ENCODE results near the gene TLL1. TPM values are rescaled to one million over a fixed set of nuclear protein-coding genes. Genes with fewer than 3 reads are reported as not detected.

The TLL1 gene
- total and polyA plus RNA-seq, 2 of the 13 experiments (the other 11 are each of a cell fraction or from before 2014, with no cell fraction given): not detected

- Histone ChIP-seq H3K4me1 (ENCODE audit: insufficient read depth, low read length) (no peaks in the 10 kb centered on the region), H4K20me1 (ENCODE audit: insufficient read depth, low read length) (no peaks in the 10 kb centered on the region), H3K27me3 (ENCODE audit: control insufficient read depth in 1 of 2, insufficient read depth in 2 of 2, low read length in 2 of 2) (no peaks in the 10 kb centered on the region), H3K79me2 (ENCODE audit: insufficient read depth, low read length) (no peaks in the 10 kb centered on the region), H3K4me2 (ENCODE audit: low read depth, low read length) (no peak overlapping the region), H3K9ac (ENCODE audit: insufficient read depth, low read depth, low read length) (no peak overlapping the region), H2AFZ (ENCODE audit: low read length) (no peak overlapping the region), H3K4me3 (replicated peaks in 1 of 3; ENCODE audit: insufficient read depth in 1 of 3, low read depth in 2 of 3, low read length in 3 of 3) (no peak overlapping the region), H3K27ac (ENCODE audit: extremely low read length, insufficient read depth, low read length) (no peak overlapping the region), H3K9me3 (ENCODE audit: low read length) (no peaks in the 10 kb centered on the region), H3K36me3 (replicated peaks in 1 of 2; ENCODE audit: control insufficient read depth in 1 of 2, insufficient read depth in 2 of 2, low read length in 2 of 2) (no peaks in the 10 kb centered on the region)
- 3% methylated on average over 1 of the region's 1 CpG for WGBS (ENCODE audit: low lambda C conversion rate)
- FAIRE-seq: no peak
- POLR2A ChIA-PET: no interaction called here
- DNase-seq (ENCODE audit: low spot score): no peak
- intact Hi-C loops (cut with micrococcal nuclease; ENCODE audit: unreplicated experiment) (no loop called here), in situ Hi-C loops (cut with HindIII; ENCODE audit: extremely low pct_ligation_motif_present, low pct_unique_long_range_greater_than_20kb) (no loop called here)
- no peak for ATAC-seq
- BruUV-seq (replicated peaks): no TSS peak
- CTCF ChIA-PET (ENCODE audit: low intra/inter-chr PET ratio, low total read pairs): no interaction called here
- TF ChIP-seq, protein P1, sequence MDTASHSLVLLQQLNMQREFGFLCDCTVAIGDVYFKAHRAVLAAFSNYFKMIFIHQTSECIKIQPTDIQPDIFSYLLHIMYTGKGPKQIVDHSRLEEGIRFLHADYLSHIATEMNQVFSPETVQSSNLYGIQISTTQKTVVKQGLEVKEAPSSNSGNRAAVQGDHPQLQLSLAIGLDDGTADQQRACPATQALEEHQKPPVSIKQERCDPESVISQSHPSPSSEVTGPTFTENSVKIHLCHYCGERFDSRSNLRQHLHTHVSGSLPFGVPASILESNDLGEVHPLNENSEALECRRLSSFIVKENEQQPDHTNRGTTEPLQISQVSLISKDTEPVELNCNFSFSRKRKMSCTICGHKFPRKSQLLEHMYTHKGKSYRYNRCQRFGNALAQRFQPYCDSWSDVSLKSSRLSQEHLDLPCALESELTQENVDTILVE (CRISPR knock-in tag; IDR thresholded peaks at IDR 0.05): no peak
- TF ChIP-seq ZNF512 (CRISPR knock-in tag; IDR thresholded peaks at IDR 0.05) (no peak), ZBTB7A (CRISPR knock-in tag; IDR thresholded peaks at IDR 0.05) (no peak), ZNF773 (CRISPR knock-in tag; IDR thresholded peaks at IDR 0.05; ENCODE audit: borderline replicate concordance) (no peak), BHLHE40 (IDR thresholded peaks at IDR 0.05; ENCODE audit: low read length) (no peak), FOXJ3 (CRISPR knock-in tag; IDR thresholded peaks at IDR 0.05; ENCODE audit: borderline replicate concordance) (no peak), ARID2 (CRISPR knock-in tag; IDR thresholded peaks at IDR 0.05; ENCODE audit: borderline replicate concordance) (no peak), ZNF143 (CRISPR knock-in tag; IDR thresholded peaks at IDR 0.05) (no peak), SAFB2 (CRISPR knock-in tag; IDR thresholded peaks at IDR 0.05; ENCODE audit: borderline replicate concordance, low read depth) (no peak), NBN (conservative IDR thresholded peaks at IDR 0.05) (no peak), CBFB (CRISPR knock-in tag; IDR thresholded peaks at IDR 0.05) (no peak), ATF1 (CRISPR knock-in tag; IDR thresholded peaks at IDR 0.05) (no peak), TBL1XR1 (IDR thresholded peaks at IDR 0.05; ENCODE audit: borderline replicate concordance, low read length, partially characterized antibody) (no peak)
- TF ChIP-seq, protein P2, sequence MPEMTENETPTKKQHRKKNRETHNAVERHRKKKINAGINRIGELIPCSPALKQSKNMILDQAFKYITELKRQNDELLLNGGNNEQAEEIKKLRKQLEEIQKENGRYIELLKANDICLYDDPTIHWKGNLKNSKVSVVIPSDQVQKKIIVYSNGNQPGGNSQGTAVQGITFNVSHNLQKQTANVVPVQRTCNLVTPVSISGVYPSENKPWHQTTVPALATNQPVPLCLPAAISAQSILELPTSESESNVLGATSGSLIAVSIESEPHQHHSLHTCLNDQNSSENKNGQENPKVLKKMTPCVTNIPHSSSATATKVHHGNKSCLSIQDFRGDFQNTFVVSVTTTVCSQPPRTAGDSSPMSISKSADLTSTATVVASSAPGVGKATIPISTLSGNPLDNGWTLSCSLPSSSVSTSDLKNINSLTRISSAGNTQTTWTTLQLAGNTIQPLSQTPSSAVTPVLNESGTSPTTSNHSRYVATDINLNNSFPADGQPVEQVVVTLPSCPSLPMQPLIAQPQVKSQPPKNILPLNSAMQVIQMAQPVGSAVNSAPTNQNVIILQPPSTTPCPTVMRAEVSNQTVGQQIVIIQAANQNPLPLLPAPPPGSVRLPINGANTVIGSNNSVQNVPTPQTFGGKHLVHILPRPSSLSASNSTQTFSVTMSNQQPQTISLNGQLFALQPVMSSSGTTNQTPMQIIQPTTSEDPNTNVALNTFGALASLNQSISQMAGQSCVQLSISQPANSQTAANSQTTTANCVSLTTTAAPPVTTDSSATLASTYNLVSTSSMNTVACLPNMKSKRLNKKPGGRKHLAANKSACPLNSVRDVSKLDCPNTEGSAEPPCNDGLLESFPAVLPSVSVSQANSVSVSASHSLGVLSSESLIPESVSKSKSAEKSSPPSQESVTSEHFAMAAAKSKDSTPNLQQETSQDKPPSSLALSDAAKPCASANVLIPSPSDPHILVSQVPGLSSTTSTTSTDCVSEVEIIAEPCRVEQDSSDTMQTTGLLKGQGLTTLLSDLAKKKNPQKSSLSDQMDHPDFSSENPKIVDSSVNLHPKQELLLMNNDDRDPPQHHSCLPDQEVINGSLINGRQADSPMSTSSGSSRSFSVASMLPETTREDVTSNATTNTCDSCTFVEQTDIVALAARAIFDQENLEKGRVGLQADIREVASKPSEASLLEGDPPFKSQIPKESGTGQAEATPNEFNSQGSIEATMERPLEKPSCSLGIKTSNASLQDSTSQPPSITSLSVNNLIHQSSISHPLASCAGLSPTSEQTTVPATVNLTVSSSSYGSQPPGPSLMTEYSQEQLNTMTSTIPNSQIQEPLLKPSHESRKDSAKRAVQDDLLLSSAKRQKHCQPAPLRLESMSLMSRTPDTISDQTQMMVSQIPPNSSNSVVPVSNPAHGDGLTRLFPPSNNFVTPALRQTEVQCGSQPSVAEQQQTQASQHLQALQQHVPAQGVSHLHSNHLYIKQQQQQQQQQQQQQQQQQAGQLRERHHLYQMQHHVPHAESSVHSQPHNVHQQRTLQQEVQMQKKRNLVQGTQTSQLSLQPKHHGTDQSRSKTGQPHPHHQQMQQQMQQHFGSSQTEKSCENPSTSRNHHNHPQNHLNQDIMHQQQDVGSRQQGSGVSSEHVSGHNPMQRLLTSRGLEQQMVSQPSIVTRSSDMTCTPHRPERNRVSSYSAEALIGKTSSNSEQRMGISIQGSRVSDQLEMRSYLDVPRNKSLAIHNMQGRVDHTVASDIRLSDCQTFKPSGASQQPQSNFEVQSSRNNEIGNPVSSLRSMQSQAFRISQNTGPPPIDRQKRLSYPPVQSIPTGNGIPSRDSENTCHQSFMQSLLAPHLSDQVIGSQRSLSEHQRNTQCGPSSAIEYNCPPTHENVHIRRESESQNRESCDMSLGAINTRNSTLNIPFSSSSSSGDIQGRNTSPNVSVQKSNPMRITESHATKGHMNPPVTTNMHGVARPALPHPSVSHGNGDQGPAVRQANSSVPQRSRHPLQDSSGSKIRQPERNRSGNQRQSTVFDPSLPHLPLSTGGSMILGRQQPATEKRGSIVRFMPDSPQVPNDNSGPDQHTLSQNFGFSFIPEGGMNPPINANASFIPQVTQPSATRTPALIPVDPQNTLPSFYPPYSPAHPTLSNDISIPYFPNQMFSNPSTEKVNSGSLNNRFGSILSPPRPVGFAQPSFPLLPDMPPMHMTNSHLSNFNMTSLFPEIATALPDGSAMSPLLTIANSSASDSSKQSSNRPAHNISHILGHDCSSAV (CRISPR knock-in tag; IDR thresholded peaks at IDR 0.05; ENCODE audit: borderline replicate concordance): no peak
- TF ChIP-seq, protein P3, sequence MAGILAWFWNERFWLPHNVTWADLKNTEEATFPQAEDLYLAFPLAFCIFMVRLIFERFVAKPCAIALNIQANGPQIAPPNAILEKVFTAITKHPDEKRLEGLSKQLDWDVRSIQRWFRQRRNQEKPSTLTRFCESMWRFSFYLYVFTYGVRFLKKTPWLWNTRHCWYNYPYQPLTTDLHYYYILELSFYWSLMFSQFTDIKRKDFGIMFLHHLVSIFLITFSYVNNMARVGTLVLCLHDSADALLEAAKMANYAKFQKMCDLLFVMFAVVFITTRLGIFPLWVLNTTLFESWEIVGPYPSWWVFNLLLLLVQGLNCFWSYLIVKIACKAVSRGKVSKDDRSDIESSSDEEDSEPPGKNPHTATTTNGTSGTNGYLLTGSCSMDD (CRISPR knock-in tag; IDR thresholded peaks at IDR 0.05): no peak
Observed at GRCh38 chr4:166017804-166018203, 144.8 kb downstream of the TLL1 start.

Measured in HepG2 (cell line).